NOMO-1 (cell line): ENCODE measurements around the gene TUBA3D.
"Not testable (repeated sequence)": the region's sequence is repeated elsewhere in the genome, so short reads cannot be mapped to it uniquely, and the experiment has no call there.

Source experiments
- DNase-seq, 2 experiments: peaks; one replicate each; lab custom pipeline; 2025; ENCODE audit not compliant: unreplicated experiment in 2 of 2; lab: John Stamatoyannopoulos, UW

Gene TUBA3D

DNA sequence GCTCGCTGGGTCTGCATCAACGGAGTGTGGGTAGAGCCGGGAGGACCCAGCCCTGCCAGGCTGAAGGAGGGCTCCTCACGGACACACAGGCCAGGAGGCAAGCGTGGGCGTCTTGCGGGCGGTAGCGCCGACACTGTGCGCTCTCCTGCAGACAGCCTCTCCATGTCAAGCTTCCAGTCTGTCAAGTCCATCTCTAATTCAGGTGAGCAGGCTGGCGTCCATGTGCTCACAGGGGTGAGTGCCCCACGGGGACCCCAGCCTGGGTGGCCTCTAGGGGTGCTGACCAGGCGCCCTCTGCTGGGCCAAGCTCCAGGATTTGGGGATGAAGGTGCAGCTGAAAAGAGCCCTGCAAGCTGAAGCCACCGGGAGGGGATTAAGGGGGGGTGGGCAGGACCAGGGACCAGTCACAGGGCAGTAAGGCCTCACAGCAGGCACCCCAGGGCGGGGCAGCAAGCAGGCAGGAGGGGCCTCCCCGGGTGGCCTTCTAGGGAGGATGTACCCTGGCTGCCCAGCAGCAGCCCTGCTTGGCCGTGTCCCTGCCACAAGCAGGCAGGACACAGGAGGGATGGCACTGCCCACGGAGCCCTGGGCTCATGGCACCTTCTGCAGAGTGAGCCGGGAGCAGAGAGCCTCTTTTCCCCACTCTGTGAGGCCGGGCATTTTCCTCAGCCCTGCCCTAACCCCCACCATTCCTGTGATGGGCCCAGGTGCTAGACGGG lies 54.9 kb downstream of the TUBA3D start:
- DNase-seq, result not testable (repeated sequence)

DNA sequence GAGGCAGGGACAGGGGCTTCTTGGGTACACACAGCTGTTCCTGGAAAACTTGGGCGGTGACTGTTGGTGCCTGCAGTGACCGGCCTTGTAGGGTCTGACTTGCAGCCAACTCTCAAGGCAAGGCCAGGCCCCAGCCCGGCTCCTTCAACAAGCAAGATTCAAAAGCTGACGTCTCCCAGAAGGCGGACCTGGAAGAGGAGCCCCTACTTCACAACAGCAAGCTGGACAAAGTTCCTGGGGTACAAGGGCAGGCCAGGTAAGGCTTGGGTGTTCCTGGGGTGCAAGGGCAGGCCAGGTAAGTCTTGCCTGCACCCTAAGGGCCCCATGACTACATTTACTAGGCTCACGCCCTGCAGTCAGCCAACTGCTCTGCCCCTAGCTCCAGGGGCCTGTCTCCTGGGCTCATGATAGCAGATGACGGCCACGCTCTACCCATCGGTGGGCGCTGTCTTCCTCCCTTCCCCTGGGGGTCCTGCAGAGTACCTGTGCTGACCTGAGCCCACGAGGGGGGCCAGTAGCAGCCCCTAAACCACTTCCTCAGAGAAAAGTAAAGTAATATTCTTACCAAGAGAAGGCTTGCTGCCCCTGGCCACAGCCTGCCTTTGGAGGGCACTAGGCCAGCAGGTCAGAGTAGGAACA lies 55.7 kb downstream of the TUBA3D start:
- DNase-seq, result not testable (repeated sequence)
